ENCODE measurements around the gene MAGI3. TPM values are rescaled to one million over a fixed set of nuclear protein-coding genes. Genes with fewer than 3 reads are reported as not detected.

Gene MAGI3
- total and polyA plus RNA-seq, 7 donors: 11.4 to 22.5 (median 18.9) TPM

DNA sequence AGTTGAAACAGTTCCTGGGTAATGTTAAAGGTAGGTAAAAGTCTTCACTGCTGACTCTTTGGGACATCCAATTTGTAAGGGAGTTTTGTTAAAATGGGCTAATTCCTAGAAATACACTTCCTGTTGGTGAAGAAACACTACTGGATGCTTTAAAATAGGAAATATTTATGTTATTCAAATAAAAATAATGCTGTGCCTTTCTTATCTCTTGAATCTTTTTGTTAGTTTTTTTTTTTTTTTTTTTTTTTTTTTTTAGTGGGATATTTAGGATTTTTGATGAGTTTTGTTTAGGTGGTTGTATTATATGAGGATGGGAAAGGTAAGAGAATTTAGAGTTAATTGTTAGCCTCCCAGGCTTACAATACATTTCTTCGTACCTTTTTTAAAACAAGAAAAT is 4.5 kb downstream of the MAGI3 start:
- Histone ChIP-seq H3K36me3 (no peaks in the 10 kb centered on the region), H3K9me3 (no peaks in the 10 kb centered on the region), H3K27ac (no peak overlapping the region), H3K4me3 (no peak overlapping the region), H3K27me3 (no peaks in the 10 kb centered on the region), H3K4me1 (peaks cover 0 to 47% (median 15%) of the 10 kb centered on the region in 4 donors)
- intact Hi-C loops (cut with DNase I): loop anchor here (5.0 to 10.0 kb wide), 4 partner anchors 250 to 1190 kb away; partner anchors contain the start of genes AP4B1, BCAS2 and DCLRE1B
- TF ChIP-seq POLR2A (IDR thresholded peaks at IDR 0.05): no peak
- TF ChIP-seq POLR2AphosphoS5 (IDR thresholded peaks at IDR 0.05): no peak
- TF ChIP-seq, protein P1, sequence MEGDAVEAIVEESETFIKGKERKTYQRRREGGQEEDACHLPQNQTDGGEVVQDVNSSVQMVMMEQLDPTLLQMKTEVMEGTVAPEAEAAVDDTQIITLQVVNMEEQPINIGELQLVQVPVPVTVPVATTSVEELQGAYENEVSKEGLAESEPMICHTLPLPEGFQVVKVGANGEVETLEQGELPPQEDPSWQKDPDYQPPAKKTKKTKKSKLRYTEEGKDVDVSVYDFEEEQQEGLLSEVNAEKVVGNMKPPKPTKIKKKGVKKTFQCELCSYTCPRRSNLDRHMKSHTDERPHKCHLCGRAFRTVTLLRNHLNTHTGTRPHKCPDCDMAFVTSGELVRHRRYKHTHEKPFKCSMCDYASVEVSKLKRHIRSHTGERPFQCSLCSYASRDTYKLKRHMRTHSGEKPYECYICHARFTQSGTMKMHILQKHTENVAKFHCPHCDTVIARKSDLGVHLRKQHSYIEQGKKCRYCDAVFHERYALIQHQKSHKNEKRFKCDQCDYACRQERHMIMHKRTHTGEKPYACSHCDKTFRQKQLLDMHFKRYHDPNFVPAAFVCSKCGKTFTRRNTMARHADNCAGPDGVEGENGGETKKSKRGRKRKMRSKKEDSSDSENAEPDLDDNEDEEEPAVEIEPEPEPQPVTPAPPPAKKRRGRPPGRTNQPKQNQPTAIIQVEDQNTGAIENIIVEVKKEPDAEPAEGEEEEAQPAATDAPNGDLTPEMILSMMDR (IDR thresholded peaks at IDR 0.05): no peak
- TF ChIP-seq EP300 (IDR thresholded peaks at IDR 0.05): no peak
- DNase-seq: no peak
- WGBS, 2 donors: 88 to 89% methylated on average over 1 of the region's 1 CpG

DNA sequence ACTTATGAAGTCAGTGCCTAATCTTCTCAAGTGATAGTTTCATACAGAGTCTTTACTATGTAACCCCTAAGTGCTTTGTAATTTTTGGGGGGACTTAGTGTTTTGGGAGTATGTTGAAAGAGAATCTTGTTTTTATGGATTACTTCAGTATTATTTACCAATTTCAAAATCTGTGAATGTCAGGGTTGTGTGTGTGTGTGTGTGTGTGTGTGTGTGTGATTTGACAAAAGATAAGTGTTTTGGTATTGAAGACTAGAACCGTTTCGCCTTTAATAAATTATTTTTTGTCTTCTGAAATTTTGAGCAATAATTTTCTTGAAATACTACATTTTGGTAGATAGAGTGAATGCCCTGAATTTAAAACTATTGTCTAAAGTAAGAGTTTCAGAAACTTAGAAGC is 5.8 kb downstream of the MAGI3 start:
- intact Hi-C loops (cut with DNase I): loop anchor here (10.0 kb wide), 3 partner anchors 251 to 1189 kb away; partner anchors contain the start of genes AP4B1, BCAS2 and DCLRE1B
- Histone ChIP-seq H3K9me3 (no peaks in the 10 kb centered on the region), H3K4me1 (peaks cover 0 to 53% (median 15%) of the 10 kb centered on the region in 4 donors), H3K4me3 (no peak overlapping the region), H3K27ac (no peak overlapping the region), H3K36me3 (no peaks in the 10 kb centered on the region), H3K27me3 (no peaks in the 10 kb centered on the region)
- DNase-seq: no peak
- WGBS, 2 donors: 84 to 90% methylated on average over 2 of the region's 2 CpGs
- TF ChIP-seq, protein P1 (IDR thresholded peaks at IDR 0.05): no peak
- no peak for TF ChIP-seq EP300 (IDR thresholded peaks at IDR 0.05)

DNA sequence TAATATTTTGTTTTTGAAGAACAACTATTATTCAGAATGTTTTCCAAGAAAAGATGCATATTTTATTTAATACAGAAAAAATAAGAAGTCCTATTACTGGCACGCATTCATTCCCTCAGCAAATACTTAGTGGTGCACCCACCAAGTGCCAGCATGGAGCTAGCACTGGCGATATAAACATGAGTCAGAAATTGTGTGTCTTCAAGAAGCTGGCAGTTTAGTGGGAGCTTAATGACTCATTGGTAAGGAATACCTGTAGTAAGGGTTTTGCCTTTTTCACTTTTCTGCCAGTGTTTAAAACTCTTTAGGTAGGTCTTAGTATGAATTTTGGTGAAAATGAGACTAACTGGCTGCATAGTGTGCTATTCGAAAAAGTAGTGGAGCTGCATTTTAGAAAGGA is 6.3 kb downstream of the MAGI3 start:
- no peak for DNase-seq
- 75 to 88% methylated on average over 3 of the region's 3 CpGs for WGBS, 2 donors

DNA sequence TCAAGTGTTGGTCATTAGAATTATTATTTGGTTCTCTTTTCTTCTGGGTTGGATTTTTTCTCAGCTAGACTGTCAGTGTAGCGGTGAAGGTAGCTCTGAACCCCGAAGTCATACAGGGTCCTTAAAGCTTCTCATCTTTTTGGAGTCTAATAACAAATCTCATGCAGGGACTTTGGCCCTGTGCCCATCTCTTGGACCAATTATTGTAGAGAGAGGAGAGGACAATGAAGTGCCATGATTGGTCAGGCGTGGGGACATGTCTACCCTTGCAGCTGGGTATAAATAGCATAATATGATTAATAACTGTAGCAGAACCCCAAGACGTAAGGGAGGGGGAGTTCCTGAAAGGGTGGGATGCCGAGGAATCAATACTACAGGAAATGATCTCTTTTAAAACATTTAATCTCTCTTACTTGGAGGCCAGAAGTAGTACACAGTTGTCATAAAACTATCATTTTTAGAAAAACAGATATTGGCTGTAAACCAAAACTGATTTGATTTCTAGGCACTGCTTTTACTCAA is 8.8 kb downstream of the MAGI3 start:
- intact Hi-C loops (cut with DNase I): loop anchor here (10.0 kb wide), 3 partner anchors 254 to 1186 kb away; partner anchors contain the start of genes AP4B1, BCAS2 and DCLRE1B
- H3K27me3 ChIP-seq: no peaks in the 10 kb centered on the region
- H3K4me1 ChIP-seq: peaks cover 0 to 41% (median 1%) of the 10 kb centered on the region in 4 donors
- H3K27ac ChIP-seq: no peak overlapping the region
- DNase-seq: no peak
- TF ChIP-seq, protein P1 (IDR thresholded peaks at IDR 0.05): no peak
- TF ChIP-seq EP300 (IDR thresholded peaks at IDR 0.05) (no peak), POLR2AphosphoS5 (IDR thresholded peaks at IDR 0.05) (no peak), POLR2A (IDR thresholded peaks at IDR 0.05) (no peak)
- H3K36me3 ChIP-seq: no peaks in the 10 kb centered on the region
- 89% methylated on average over 5 of the region's 5 CpGs for WGBS, 2 donors
- H3K9me3 ChIP-seq: no peaks in the 10 kb centered on the region
- no peak overlapping the region for H3K4me3 ChIP-seq

More for the DNA sequence above, 6.3 kb downstream of the MAGI3 start:
- TF ChIP-seq, protein P1 (IDR thresholded peaks at IDR 0.05): no peak
- H3K27me3 ChIP-seq: no peaks in the 10 kb centered on the region
- H3K9me3 ChIP-seq: no peaks in the 10 kb centered on the region
- peaks cover 0 to 58% (median 14%) of the 10 kb centered on the region in 4 donors for H3K4me1 ChIP-seq
- H3K36me3 ChIP-seq: no peaks in the 10 kb centered on the region
- intact Hi-C loops (cut with DNase I): loop anchor here (10.0 kb wide), 3 partner anchors 252 to 1188 kb away; partner anchors contain the start of genes AP4B1, BCAS2 and DCLRE1B
- no peak overlapping the region for H3K4me3 ChIP-seq
- no peak overlapping the region for H3K27ac ChIP-seq

DNA sequence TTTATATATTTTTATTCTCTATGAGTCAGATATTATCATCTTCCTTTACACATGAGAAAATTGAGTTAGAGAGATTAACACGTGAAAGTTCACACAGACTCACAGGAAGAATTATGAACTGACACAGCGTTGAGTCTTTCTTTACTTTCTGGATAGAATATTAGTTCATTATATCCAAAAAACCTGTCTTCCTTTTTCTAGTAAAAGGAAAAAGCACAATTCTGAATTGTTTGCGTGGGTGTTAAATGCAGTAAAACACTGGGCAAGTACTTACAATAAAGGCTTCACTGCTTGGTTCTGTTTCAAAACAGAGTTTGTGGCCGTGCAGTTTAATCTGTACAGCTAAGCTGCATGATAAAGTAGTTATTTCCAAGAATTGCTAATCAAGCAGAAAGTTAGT is 10.8 kb downstream of the MAGI3 start:
- H3K9me3 ChIP-seq: no peaks in the 10 kb centered on the region
- H3K4me1 ChIP-seq: peaks cover 0 to 32% (median 0%) of the 10 kb centered on the region in 4 donors
- no peak overlapping the region for H3K4me3 ChIP-seq
- TF ChIP-seq, protein P1 (IDR thresholded peaks at IDR 0.05): no peak
- no peak for TF ChIP-seq EP300 (IDR thresholded peaks at IDR 0.05)
- TF ChIP-seq POLR2AphosphoS5 (IDR thresholded peaks at IDR 0.05): no peak
- TF ChIP-seq POLR2A (IDR thresholded peaks at IDR 0.05): no peak
- 39 to 60% methylated on average over 4 of the region's 4 CpGs for WGBS, 2 donors
- H3K36me3 ChIP-seq: no peaks in the 10 kb centered on the region
- no peak overlapping the region for H3K27ac ChIP-seq
- DNase-seq: no peak
- no peaks in the 10 kb centered on the region for H3K27me3 ChIP-seq
- intact Hi-C loops (cut with DNase I): loop anchor here (10.0 kb wide), 1 partner anchor 326 kb away; the partner anchor contains the start of gene LRIG2
